ENCODE measurements around the gene GNA12.

Gene GNA12

GRCh38 chr7:2838451-2838850, 5.7 kb downstream of the GNA12 start:
- DNase-seq (ENCODE audit: low spot score), result no peak

- no peak for DNase-seq (ENCODE audit: low spot score)
Measured at GRCh38 chr7:2837496-2837895, 6.6 kb downstream of the GNA12 start.

DNA sequence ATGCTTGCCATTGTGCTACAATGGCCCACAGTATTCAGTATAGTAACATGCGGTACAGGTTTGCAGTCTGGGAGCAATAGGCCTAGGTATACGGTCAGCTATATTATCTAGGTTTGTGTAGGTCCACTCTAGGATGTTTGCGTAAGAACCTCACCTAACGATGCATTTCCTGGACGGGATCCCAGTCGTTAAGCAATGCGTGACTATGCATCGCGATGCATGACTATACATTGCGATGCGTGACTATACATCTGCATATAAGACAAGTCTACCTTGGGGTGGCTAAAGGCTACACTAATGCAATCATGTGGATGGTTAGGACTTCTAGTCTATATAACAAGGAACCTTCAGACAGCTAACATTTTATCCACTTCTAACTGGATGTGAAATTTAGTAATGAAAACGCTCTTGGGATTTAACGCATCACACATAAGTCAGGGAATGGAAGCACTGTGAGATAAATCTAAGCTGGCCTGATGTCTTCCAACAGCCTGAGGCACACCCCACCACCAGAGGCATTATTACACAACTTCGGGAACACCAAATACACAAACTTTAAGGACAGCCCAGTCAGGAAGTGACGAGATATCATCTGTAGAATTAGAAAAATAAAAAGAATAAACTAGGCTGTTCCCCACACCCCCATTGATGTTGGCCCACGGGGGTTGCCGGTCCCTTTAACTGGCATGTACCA, 9.2 kb downstream of the GNA12 start:
- no peak for DNase-seq (ENCODE audit: low spot score)

GRCh38 chr7:2833083-2833910, 10.8 kb downstream of the GNA12 start:
- DNase-seq (ENCODE audit: low spot score), result peak; percentile 75

GRCh38 chr7:2832461-2832860, 11.6 kb downstream of the GNA12 start:
- no peak for DNase-seq (ENCODE audit: low spot score)

GRCh38 chr7:2830609-2831376, 13.3 kb downstream of the GNA12 start:
- DNase-seq (ENCODE audit: low spot score), result peak; percentile 27

GRCh38 chr7:2829040-2829439, 15.1 kb downstream of the GNA12 start:
- no peak for DNase-seq (ENCODE audit: low spot score)

GRCh38 chr7:2826771-2827170, 17.3 kb downstream of the GNA12 start:
- DNase-seq (ENCODE audit: low spot score), result no peak

DNA sequence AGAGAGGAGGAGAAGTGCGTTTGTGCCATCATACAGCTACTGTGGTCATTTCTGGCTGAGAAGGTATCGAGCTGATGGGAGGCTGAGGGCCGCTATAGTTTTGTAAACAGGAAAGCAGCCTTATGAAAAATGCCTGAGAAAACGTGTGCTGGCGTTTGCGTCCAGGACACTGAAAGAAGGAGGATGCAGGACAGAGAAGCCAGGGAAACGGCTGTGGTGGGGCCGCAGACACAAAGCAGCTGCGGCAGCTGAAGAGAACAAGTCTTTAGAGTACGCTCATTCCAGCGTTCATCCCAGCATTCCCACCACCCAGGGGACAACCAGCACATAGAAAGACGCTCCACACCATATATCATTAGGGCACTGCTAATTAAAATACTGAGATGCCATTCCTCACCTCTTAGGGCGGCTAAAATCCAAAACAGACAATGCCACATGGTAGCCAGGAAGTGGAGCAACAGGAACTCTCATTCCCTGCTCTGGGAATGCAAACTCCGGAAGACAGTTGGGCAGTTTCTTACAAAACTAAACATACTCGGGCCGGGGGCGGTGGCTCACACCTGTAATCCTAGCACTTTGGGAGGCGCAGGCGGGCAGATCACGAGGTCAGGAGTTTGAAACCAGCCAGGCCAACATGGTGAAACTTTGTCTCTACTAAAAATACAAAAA, 18.4 kb downstream of the GNA12 start:
- no peak for DNase-seq (ENCODE audit: low spot score)

DNA sequence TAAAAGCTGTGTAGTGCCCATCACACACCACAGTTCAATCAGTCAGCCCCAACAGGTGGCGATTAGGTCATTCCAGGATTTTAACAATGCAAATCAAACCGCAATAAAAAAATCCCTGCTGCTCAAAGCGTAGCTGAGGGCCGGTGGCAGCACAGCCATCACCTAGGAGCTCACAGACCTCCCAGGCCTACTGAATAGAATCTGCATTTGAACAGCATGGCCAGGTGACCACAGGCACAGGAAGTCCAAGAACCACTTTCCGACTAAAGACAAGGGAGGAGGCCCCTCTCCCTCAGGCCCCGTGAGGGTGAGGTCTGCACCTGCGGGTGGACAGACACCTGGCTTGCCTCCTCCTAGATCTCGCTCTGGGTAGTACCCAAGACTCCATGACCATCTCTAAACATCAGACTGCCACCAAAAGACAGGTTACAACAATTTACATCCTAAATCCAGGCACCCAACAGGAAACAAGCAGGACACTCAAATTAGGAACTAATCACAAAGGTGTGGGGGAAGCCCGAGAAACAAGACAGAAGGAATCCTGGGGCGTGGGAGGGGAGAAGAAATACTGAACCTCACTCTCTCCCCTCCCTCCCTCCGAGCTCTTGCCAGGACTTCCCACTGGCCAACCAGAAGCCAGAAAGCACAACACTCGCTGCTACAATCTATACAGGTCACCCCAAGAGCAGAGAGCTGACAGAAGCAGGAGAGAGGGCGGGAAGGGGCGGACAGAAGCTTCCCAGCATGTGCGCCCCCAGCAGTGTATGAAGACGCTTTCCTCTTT, 19.2 kb downstream of the GNA12 start:
- no peak for DNase-seq (ENCODE audit: low spot score)

DNA sequence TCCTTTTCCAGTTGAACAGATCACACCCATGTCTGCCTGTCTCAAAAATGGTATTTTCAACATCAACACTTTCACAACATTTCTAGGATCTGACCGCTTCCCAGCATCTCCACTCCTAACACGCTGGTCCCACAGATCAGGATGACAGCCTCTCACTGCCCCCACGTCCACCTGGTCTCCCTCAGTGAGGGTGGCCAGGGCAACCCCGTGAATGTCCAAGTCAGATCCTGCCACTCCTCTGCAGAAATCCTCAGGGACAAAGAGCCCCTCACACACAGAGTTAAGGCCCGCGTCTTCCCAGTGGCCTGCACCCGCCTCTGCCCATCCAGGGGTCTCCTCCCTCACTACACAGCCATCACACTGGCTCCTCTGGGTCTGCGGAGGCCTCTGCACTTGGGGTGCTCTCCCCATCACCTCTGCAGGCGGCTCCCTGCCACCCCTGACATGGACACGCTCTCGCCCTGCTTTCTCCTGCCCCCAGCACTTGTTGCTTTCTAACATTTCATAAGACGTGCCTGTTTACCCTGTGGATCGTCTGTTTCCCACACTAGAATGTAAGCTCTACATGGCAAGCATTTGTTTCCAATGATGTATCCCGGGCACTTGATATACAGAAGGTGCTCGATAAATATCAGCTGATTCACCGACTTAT, 20.0 kb downstream of the GNA12 start:
- DNase-seq (ENCODE audit: low spot score), result no peak

DNA sequence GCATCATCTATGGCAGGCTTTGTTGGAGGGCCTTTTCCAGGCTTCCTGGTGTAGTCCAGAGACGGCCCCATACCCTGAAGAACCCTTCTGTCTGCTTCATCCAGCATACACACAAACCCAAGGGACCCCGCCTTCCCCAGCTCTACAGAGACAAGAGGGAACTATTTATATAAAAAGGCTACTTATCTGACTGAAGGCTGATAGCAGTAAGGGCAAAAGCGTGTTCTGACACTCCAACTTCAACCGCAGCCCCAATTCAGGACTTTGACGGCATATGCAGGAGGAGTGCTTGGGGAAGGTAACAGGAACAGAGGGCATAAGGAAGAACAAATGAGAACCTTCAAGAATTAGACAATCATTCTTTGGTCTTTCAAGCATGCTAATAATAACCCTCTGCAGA, 21.0 kb downstream of the GNA12 start:
- DNase-seq (ENCODE audit: low spot score), result no peak

DNA sequence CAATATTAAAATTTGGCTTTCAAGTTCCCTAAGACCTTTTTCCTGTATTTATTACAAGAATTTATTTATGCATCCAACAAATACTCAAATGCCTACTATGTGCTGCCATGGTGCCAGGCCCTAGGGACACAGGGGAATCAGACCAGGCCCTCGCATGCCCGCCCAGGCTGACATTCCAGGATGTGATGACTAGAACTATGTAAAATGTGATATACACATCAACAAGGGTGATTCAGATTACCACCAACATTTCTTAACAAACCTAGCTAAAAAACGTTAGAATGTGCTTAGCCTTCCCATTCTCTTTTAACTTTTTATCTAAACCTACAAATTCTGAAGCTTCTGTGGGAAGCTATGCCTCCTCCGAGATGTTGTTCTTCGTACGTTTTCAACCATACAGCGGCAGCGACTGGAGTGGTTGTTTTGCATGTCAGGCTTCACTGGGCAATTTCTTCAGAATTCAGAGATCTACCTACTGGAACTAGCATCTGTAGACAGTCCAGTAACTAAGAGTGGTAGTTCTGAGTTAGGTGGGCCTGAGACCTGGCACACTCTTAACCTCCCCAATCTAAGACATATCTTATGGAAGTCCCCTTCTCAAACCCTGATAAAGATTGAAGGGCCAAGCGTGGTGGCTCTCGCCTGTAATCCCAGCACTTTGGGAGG, 22.1 kb downstream of the GNA12 start:
- no peak for DNase-seq (ENCODE audit: low spot score)

- no peak for DNase-seq (ENCODE audit: low spot score)
Measured at GRCh38 chr7:2821161-2821841, 22.8 kb downstream of the GNA12 start.

GRCh38 chr7:2820508-2820934, 23.6 kb downstream of the GNA12 start:
- DNase-seq (ENCODE audit: low spot score), result no peak

- DNase-seq (ENCODE audit: low spot score), result no peak
Measured at GRCh38 chr7:2819954-2820397, 24.1 kb downstream of the GNA12 start.

DNA sequence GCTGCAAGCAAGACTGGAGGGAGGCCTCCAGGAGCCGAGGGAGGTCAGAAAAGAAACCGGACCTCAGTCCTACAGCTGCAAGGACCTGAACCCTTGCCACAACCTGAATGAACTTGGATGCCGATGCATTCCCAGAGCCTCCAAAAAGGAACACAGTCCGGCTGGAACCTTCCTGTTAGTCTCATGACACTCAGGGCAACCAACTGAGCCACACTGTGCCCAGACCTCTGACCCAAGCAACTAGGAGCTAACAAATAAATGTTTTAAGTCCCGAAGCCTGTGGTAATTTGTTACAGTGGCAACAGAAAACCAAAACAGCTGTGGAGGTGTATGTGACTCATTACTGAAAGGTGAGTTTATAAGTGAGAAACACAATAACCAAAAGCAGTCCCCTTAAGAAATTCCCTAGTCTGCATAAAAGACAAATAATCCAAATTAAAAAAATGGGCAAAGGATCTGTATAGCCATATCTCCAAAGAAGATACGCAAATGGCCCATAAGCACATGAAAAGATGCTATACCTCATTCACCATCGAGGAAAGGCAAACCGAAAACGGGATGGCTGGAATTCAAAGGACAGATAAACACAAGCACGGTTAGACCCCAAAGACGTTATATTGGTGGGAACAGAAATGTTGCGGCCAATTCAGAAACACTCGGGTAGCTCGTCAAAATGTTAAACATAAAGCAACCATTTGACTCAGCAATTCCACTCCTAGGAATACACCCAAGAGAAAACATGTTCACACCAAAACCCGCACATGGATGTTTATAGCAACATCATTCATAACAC, 24.8 kb downstream of the GNA12 start:
- no peak for DNase-seq (ENCODE audit: low spot score)

DNA sequence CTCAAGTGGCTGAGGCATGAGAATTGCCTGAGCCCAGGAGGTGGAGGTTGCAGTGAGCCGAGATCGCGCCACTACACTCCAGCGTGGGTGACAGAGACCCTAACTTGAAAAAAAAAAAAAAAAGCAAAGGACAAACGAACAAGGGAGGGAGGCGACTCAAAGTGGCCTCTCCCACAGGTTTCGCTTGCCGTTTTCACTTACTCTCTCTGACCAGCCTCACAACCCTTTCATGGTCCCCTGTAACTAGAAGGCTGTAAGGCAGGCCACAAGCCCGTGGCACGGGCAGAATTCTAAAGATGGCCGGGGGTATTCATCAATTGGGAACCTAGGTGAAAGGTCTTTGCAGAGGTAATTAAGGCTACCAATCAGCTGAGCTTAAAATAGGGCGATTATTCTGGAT, 25.5 kb downstream of the GNA12 start:
- no peak for DNase-seq (ENCODE audit: low spot score)

Measured in SK-N-DZ (cell line).